ENCODE results near the gene TEN1. TPM values are rescaled to one million over a fixed set of nuclear protein-coding genes. Genes with fewer than 3 reads are reported as not detected.

Gene TEN1
- total RNA-seq, 1 experiment from 2014 or later = 15.3 TPM

GRCh38 chr17:76049836-76050537 lies 70.9 kb downstream of the TEN1 start:
- H3K4me3 Mint-ChIP-seq (ENCODE audit: low read depth, unreplicated experiment) = peak overlapping the region; percentile 66
- H3K9me3 Mint-ChIP-seq (ENCODE audit: low read depth, unreplicated experiment) = no peaks in the 10 kb centered on the region
- no peak for DNase-seq
- H3K4me1 Mint-ChIP-seq (ENCODE audit: low read depth, unreplicated experiment) = peaks cover 58% of the 10 kb centered on the region
- CTCF ChIA-PET = interaction anchor here (1.5 kb wide), 1 partner anchor 40 kb away, joined by 4 read pairs; no protein-coding TSS in a partner anchor
- BruUV-seq (replicated peaks) = no TSS peak
- peaks cover 86% of the 10 kb centered on the region for H3K36me3 Mint-ChIP-seq (ENCODE audit: insufficient read depth, unreplicated experiment)
- peak overlapping the region; percentile 94 for H3K27ac Mint-ChIP-seq (ENCODE audit: unreplicated experiment)
- TF ChIP-seq CTCF (IDR thresholded peaks at IDR 0.05; ENCODE audit: unreplicated experiment) = no peak
- no peaks in the 10 kb centered on the region for H3K27me3 Mint-ChIP-seq (ENCODE audit: unreplicated experiment)
- intact Hi-C loops (cut with micrococcal nuclease; ENCODE audit: unreplicated experiment) = no loop called here

Other genes starting within 250 kb of the TEN1 start
- gene GALK1, start 214.0 kb upstream of the TEN1 start, total RNA-seq (2022) = 20.4 and 20.5 TPM in 2 replicates
- gene UNK, start 194.4 kb upstream of the TEN1 start, total RNA-seq (2022) = 26.0 and 29.7 TPM in 2 replicates
- 103 and 104 TPM in 2 replicates for gene UNC13D, start 134.8 kb upstream of the TEN1 start, total RNA-seq (2022)
- gene WBP2, start 123.9 kb upstream of the TEN1 start, total RNA-seq (2022) = 126 and 133 TPM in 2 replicates
- 51.2 and 54.1 TPM in 2 replicates for gene TRIM47, start 100.7 kb upstream of the TEN1 start, total RNA-seq (2022)
- 15.4 and 18.9 TPM in 2 replicates for gene TRIM65, start 82.3 kb upstream of the TEN1 start, total RNA-seq (2022)
- 112 and 130 TPM in 2 replicates for gene MRPL38, start 74.4 kb upstream of the TEN1 start, total RNA-seq (2022)
- 32.6 and 33.6 TPM in 2 replicates for gene FBF1, start 38.2 kb upstream of the TEN1 start, total RNA-seq (2022)
- 53.1 and 57.3 TPM in 2 replicates for gene ACOX1, start 74 bp upstream of the TEN1 start, total RNA-seq (2022)
- 9.4 and 9.8 TPM in 2 replicates for gene CDK3, start 21.6 kb downstream of the TEN1 start, total RNA-seq (2022)
- gene EVPL, start 48.1 kb downstream of the TEN1 start, total RNA-seq (2022) = 51.8 and 59.7 TPM in 2 replicates
- gene SRP68, start 93.3 kb downstream of the TEN1 start, total RNA-seq (2022) = 80.7 and 84.5 TPM in 2 replicates
- gene GALR2, start 95.5 kb downstream of the TEN1 start, total RNA-seq (2022) = 0.27 and 0.61 TPM in 2 replicates
- 0.17 and 0.34 TPM in 2 replicates for gene ZACN, start 99.9 kb downstream of the TEN1 start, total RNA-seq (2022)
- gene EXOC7, start 124.5 kb downstream of the TEN1 start, total RNA-seq (2022) = 122 and 137 TPM in 2 replicates
- gene FOXJ1, start 162.0 kb downstream of the TEN1 start, total RNA-seq (2022) = 0.15 TPM in 1 of 2 replicates, not detected in the other